SJCRH30 (cell line): ENCODE data around the gene SENP1. TPM values are rescaled to one million over a fixed set of nuclear protein-coding genes. Genes with fewer than 3 reads are reported as not detected.
A peak's percentile ranks its signal among the peaks of the same experiment; 100 is the strongest.
"Not testable (repeated sequence)": the region's sequence is repeated elsewhere in the genome, so short reads cannot be mapped to it uniquely, and the experiment has no call there.

Source experiments
- DNase-seq, 2 experiments: peaks; one replicate each; pipeline ENCODE4 v3.0.0-alpha.2; 2015 to 2020
- H3K27ac ChIP-seq: fragments of 250-450 bp; sonication (Bioruptor Pico); 2 replicates; pipeline ENCODE4 v1.5.1; 2020; ENCODE audit warnings: mild to moderate bottlenecking, moderate library complexity
- H3K27me3 ChIP-seq: fragments of 250-450 bp; sonication (Bioruptor Pico); 2 replicates; pipeline ENCODE4 v1.5.1; 2020; ENCODE audit warnings: mild to moderate bottlenecking, moderate library complexity
- H3K36me3 ChIP-seq: fragments of 250-450 bp; sonication (Bioruptor Pico); 2 replicates; pipeline ENCODE4 v1.5.1; 2020; ENCODE audit warnings: mild to moderate bottlenecking, moderate library complexity
- H3K4me1 ChIP-seq: fragments of 250-450 bp; sonication (Bioruptor Pico); 2 replicates; pipeline ENCODE4 v1.5.1; 2020; ENCODE audit warnings: mild to moderate bottlenecking, moderate library complexity
- H3K4me3 ChIP-seq: fragments of 250-450 bp; sonication (Bioruptor Pico); 2 replicates; pipeline ENCODE4 v1.5.1; 2020; ENCODE audit warnings: mild to moderate bottlenecking, moderate library complexity
- H3K9me3 ChIP-seq: fragments of 250-450 bp; sonication (Bioruptor Pico); replicated peaks from 2 replicates; pipeline ENCODE4 v1.5.1; 2020; ENCODE audit warnings: mild to moderate bottlenecking, moderate library complexity
- total RNA-seq: library from RNA; depleted of rRNA; stranded (reverse); fragments of >200 nt; shearing (Covaris generic); gene quantifications from 2 replicates; pipeline ENCODE4 v1.2.3, GENCODE V29; 2014; rRNA removed

Gene SENP1
- total RNA-seq: 53.6 and 53.9 TPM in 2 replicates

GRCh38 chr12:48105867-48106680 is at the start of gene SENP1:
TSS of gene SENP1 (minus strand) at chr12:48106079. CDS start at chr12:48101472, 4,607 bp downstream.
- Histone ChIP-seq H3K4me3 (peak within 1 kb of the TSS; percentile 87), H3K9me3 (no peaks in the 10 kb centered on the region), H3K36me3 (no peaks in the 10 kb centered on the region), H3K27me3 (no peaks in the 10 kb centered on the region), H3K27ac (peak within 1 kb of the TSS; percentile 92), H3K4me1 (peaks cover 7% of the 10 kb centered on the region; the same call in 1 of the 2 replicates)
- peak; percentile 91 for DNase-seq

DNA sequence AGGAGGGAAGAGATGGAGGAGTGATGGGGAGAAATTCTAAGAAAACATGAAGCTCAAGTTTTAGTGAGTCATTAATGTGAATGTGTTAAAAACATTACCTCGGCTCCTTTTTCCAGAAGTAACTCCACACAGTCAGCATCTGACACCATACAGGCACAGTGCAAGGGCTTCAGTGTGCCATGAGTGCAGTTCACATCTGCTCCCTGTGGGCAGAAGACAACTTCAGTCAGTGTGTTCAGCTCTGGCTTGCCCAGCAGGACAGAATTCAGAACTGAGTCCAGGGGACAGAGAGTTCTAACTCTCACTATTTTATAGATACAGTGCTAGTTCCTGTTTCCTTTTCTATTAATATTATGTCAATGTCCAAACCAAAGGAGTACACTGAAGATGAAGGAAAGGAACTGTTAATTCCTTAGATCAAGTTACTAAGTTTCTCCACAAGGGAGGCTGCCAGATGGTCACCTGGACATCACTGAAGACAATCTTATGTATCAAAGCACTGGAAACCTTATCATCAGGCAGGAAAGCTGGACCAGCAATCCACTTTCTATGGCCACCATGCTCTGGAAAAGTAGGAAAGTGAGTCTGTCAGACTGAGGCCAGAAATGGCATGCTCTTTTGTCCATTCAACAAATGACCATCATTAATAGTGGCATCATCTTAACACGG is 45.4 kb upstream of the SENP1 start:
- no peak overlapping the region for H3K27ac ChIP-seq
- peaks cover 41% of the 10 kb centered on the region for H3K36me3 ChIP-seq
- DNase-seq: no peak
- no peak overlapping the region for H3K4me3 ChIP-seq
- H3K4me1 ChIP-seq: peaks cover 3% of the 10 kb centered on the region; the same call in 1 of the 2 replicates
- no peaks in the 10 kb centered on the region for H3K9me3 ChIP-seq
- H3K27me3 ChIP-seq: no peaks in the 10 kb centered on the region

DNA sequence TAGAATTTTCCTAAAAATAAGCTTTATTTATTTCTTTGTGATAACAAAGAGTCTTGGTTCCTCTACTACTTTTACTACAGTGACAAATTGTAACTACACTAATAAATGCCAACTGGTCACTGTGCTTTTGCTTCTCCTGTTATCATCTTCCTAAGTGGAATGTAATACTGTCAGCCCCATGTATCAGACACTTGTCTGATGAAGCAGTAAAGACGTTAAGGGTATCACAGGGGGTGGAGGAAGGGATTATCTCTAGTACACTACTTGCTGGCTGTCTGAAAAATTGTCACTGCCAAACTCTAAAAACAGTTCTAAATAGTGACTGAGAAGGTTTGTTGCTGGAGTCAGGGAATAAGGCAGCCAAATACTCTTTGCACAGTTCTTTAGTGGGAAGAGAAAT is 40.1 kb upstream of the SENP1 start:
- no peak overlapping the region for H3K4me3 ChIP-seq
- no peaks in the 10 kb centered on the region for H3K9me3 ChIP-seq
- H3K36me3 ChIP-seq: peaks cover 52% of the 10 kb centered on the region
- H3K4me1 ChIP-seq: no peaks in the 10 kb centered on the region
- no peak for DNase-seq
- H3K27me3 ChIP-seq: no peaks in the 10 kb centered on the region
- no peak overlapping the region for H3K27ac ChIP-seq

DNA sequence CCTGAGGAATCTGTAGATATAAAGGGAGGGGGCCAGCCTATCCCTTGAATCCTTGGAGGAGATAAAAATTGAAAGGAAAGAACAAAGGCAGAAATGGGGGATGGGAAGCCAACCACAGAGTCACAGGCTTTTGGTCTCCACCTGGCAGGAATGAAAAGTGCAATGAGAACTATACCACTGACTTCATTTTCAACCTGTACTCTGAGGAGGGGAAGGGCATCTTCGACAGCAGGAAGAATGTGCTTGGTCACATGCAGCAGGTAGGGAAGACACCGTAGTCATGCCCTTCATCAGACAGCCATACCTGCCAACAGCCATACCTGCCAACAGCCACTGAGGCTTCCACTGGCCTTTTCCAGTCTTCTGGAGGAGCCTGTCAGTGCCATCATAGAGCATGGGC is 38.0 kb upstream of the SENP1 start:
- peaks cover 47% of the 10 kb centered on the region for H3K36me3 ChIP-seq
- no peak overlapping the region for H3K4me3 ChIP-seq
- no peak overlapping the region for H3K27ac ChIP-seq
- H3K9me3 ChIP-seq: no peaks in the 10 kb centered on the region
- no peak for DNase-seq
- H3K4me1 ChIP-seq: no peaks in the 10 kb centered on the region
- no peaks in the 10 kb centered on the region for H3K27me3 ChIP-seq

DNA sequence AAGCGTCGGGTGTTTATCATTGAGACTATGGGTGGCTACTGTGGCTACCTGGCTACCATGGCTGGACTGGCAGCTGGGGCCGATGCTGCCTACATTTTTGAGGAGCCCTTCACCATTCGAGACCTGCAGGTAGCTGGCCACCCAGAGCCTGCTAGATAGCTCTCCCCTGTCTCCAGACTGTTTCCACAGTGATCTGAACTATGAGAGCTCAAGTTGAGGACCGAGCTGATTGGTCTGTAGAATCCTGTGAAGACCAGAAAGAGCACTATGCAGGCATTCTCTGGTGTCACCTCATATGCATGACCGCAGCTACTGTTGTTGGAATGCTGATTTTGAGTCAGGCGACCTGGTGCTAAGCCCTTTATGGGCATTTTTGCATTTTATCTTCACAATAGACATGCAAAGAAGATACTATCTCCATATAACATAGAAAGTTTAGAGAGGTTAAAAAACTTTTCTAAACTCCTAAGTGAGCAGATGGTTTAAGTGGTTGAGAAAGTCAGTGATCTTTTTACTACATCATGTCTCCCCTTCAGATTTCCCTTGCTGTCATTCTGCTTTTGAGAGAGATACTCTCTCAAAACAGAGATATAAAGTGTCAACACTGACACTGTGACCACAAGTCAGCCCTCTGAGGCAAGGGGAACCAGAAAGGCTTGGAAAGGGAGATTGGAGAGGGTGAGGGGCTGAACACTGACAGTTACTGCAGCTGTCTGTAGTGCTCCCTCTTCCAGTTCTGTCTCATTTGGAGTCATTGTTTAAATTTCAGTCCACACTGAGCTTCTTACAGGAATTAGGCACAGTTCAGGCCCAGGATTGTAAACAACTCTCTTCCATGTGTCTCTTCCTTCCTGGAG is 37.2 kb upstream of the SENP1 start:
- Histone ChIP-seq H3K4me1 (no peaks in the 10 kb centered on the region), H3K27ac (no peak overlapping the region), H3K4me3 (no peak overlapping the region), H3K9me3 (no peaks in the 10 kb centered on the region), H3K36me3 (peaks cover 46% of the 10 kb centered on the region), H3K27me3 (no peaks in the 10 kb centered on the region)
- no peak for DNase-seq

DNA sequence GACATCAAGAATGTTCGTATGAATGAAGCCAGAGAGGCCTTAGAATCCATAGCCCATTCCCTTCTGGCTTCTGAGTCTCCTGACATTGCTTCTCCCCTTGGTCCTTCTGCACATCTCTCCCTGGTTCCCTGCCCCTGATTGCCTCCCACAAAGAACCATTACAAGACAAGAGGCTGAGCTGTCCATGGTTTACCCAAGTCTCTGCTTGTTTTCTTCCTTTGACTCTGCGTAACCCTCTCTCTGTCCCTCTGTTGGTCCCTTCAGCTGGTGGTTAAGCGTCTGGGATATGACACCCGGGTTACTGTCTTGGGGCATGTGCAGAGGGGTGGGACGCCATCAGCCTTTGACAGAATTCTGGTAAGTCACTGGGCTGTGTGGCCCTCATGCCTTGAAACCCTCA is 29.1 kb upstream of the SENP1 start:
- Histone ChIP-seq H3K27me3 (no peaks in the 10 kb centered on the region), H3K4me3 (no peak overlapping the region), H3K27ac (no peak overlapping the region), H3K9me3 (no peaks in the 10 kb centered on the region), H3K4me1 (no peaks in the 10 kb centered on the region), H3K36me3 (peaks cover 49% of the 10 kb centered on the region)
- no peak for DNase-seq

GRCh38 chr12:48132826-48133225 is 26.9 kb upstream of the SENP1 start:
- Histone ChIP-seq H3K9me3 (no peaks in the 10 kb centered on the region), H3K36me3 (peaks cover 36% of the 10 kb centered on the region), H3K27me3 (no peaks in the 10 kb centered on the region), H3K4me3 (no peak overlapping the region), H3K4me1 (no peaks in the 10 kb centered on the region), H3K27ac (no peak overlapping the region)
- DNase-seq: no peak

- Histone ChIP-seq H3K27me3 (no peaks in the 10 kb centered on the region), H3K36me3 (peaks cover 42% of the 10 kb centered on the region), H3K4me1 (no peaks in the 10 kb centered on the region), H3K4me3 (no peak overlapping the region), H3K27ac (no peak overlapping the region), H3K9me3 (no peaks in the 10 kb centered on the region)
- no peak for DNase-seq
Observed at GRCh38 chr12:48131517-48131916, 25.6 kb upstream of the SENP1 start.

DNA sequence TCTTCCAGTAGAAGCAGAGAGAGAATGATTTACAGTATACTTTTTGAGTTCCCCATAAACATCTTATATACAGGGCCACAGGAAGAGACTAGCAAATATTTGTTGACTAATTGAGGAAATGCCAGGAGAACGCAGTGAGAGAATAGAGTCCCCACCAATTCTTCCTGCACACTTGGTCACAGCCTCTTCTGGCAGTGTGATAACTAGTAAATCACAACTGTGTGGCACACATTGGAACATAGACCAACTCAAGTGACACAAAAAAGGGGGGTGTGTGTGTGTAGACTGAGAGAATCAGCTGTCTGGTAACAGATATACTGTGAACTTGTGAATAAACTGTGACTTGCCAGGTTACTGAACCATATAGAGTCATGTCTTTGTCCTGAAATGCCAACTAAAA is 23.5 kb upstream of the SENP1 start:
- Histone ChIP-seq H3K9me3 (no peaks in the 10 kb centered on the region), H3K36me3 (peaks cover 36% of the 10 kb centered on the region), H3K4me1 (no peaks in the 10 kb centered on the region), H3K4me3 (no peak overlapping the region), H3K27ac (no peak overlapping the region), H3K27me3 (no peaks in the 10 kb centered on the region)
- DNase-seq: no peak

DNA sequence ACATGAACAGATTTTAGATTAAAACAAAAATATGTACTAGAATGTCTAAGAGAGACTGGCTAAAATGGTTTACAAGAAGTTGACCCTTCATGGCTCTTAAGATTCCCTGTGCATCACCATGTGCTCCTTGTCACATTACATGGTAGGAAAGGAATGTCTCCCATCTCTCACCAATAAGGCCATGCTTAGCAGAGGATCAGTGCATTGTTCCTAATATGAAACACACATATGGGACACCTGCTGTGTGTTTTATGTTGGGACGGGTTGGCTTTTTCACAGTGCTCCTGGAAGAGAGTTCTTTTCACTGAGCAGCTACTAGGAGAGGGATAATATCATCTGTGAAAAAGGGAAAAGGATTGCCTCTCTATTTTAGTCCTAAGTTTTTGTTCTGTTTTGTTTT is 22.9 kb upstream of the SENP1 start:
- DNase-seq: no peak
- no peaks in the 10 kb centered on the region for H3K9me3 ChIP-seq
- H3K27ac ChIP-seq: no peak overlapping the region
- H3K4me1 ChIP-seq: no peaks in the 10 kb centered on the region
- H3K4me3 ChIP-seq: no peak overlapping the region
- peaks cover 31% of the 10 kb centered on the region for H3K36me3 ChIP-seq
- no peaks in the 10 kb centered on the region for H3K27me3 ChIP-seq

GRCh38 chr12:48126953-48127630 is 21.2 kb upstream of the SENP1 start:
- Histone ChIP-seq H3K4me1 (no peaks in the 10 kb centered on the region), H3K4me3 (no peak overlapping the region), H3K27ac (no peak overlapping the region), H3K27me3 (no peaks in the 10 kb centered on the region), H3K9me3 (no peaks in the 10 kb centered on the region), H3K36me3 (peaks cover 18% of the 10 kb centered on the region)
- DNase-seq: no peak

GRCh38 chr12:48125985-48126384 is 20.1 kb upstream of the SENP1 start:
- no peaks in the 10 kb centered on the region for H3K9me3 ChIP-seq
- no peak overlapping the region for H3K27ac ChIP-seq
- peaks cover 8% of the 10 kb centered on the region for H3K36me3 ChIP-seq
- DNase-seq: no peak
- no peak overlapping the region for H3K4me3 ChIP-seq
- H3K27me3 ChIP-seq: no peaks in the 10 kb centered on the region
- no peaks in the 10 kb centered on the region for H3K4me1 ChIP-seq

- H3K4me1 ChIP-seq, H3K27me3 ChIP-seq, H3K36me3 ChIP-seq, H3K27ac ChIP-seq, H3K4me3 ChIP-seq, DNase-seq, H3K9me3 ChIP-seq: not testable (repeated sequence)
Observed at GRCh38 chr12:48125542-48125941, 19.7 kb upstream of the SENP1 start.

GRCh38 chr12:48123169-48123568 is 17.3 kb upstream of the SENP1 start:
- peaks cover 5% of the 10 kb centered on the region; the same call in 1 of the 2 replicates for H3K4me1 ChIP-seq
- no peak overlapping the region for H3K4me3 ChIP-seq
- 0 out of 2 replicates have a peak, but pooled peaks cover under 1% of the 10 kb centered on the region for H3K27me3 ChIP-seq
- H3K9me3 ChIP-seq: no peaks in the 10 kb centered on the region
- H3K27ac ChIP-seq: no peak overlapping the region
- peaks cover 6% of the 10 kb centered on the region; the same call in 1 of the 2 replicates for H3K36me3 ChIP-seq
- DNase-seq: no peak
